CD4-positive, alpha-beta T cell treated with Interleukin-10 for 1 hour (primary cell): ENCODE data around the gene FKBP5.
"Not testable (repeated sequence)": the region's sequence is repeated elsewhere in the genome, so short reads cannot be mapped to it uniquely, and the experiment has no call there.

Experiments
- DNase-seq: peaks from one replicate; pipeline ENCODE4 v3.0.0-alpha.2; 2020

FKBP5 gene

DNA sequence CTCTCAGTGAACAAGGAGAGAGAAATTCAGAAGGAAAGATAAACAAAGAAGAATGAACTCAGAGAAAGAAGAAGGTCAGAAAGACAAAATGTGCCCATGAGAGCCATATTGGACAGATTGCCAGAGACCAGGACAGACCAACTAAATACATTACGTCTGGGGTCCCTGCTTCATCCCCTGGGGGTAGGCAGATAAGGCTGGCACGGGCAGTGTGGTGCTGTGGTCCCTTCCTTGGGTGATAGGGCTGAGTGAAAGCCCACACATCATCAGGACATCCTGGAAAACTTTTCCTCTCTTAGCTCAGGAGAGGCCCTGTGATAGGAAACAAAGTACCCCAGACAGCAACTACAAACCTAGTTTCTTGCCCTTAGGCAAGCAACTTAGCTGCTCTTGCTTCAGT, 34.9 kb upstream of the FKBP5 start:
- DNase-seq: no peak

DNA sequence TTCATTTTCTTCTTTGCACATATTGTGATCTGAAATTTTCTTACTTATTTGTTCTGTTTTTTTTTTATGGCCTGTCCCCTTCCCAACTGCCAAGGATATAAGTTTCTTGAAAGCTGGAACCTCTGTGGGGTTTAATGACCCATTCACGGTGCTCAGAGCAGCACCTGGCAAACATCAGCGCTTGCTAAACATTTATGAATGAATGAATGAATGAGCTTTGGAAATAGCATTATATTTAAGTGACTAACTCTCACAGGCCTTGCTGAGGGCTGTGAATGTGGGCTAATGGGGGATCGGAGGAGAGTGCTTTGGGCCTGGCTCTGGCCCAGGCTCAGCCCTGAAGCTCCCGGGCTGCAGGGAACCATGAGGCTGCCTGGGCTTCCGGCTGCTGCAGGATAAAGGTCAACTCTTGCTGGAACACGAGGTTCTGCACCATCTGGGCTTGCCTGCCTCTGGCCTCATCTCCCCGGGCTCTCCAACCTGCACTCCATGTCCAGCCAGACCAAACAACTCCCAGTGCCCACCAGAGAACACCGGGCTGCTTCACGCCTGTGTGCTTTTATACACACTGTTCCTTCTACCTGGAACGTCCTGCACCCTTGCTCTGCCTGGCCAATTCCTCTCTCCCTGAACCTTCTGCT, 33.5 kb upstream of the FKBP5 start:
- no peak for DNase-seq

DNA sequence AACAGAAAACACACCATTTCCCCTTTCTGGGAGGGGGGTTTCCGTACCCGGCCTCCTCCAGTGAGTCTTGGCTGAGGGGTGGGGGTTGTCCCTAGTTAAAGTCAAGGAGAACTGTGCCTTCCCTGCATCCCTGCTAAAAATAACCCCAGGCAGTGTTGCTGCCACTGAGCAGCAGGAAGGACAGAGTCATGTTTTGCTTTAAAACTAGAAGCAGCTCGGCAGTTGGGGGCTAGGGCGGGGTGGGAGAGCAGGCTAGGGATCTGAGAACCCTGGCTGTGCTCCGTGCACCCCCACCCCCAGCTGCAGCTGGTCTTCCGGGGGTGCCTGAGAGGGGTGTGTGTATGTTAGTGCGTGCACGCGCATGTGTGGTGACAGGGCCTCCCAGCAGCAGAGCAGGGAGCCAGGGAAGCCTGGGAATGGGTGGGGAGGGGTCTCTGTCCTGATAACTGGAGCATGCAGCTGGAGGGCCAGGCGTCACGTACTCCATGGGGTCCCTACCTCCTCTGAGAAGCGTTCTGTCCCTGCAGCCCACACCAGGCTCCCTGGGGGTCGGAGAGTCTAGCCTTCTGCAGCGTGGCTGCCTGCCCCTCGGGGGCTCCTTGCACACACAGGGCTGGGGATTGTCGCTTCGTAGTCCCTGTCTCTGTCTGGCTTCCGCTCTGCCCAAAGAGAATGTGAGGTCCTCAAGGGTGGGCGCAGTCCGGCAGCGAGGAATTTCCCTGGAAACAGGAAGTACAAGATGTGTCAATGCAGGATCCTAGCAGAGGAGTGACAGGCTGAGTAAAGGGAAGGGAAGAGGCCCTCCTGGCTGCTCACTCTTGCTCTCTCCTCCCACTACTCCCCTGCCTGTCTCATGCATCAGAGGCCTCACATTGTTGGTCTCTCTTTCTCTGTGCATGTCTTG, 31.4 kb upstream of the FKBP5 start:
- DNase-seq: peak; percentile 37

DNA sequence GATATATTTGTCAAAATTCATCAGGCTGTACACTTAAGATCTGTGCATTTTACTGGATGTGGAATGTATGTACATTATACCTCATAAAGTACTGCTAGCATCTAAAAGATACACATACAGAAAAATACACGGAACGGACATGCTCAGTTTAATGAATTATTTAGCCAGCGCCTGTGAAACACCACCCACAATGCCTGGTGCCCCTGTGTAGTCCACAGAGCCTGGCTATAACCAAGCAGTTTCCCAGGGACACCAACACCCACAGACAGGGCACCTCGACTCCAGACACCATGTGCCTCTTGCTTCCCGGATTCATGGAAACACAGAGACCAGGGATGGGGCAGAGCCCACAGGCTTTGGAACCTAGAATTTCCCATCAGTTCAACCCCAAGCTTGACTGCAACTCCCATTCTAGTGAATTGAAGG, 30.7 kb upstream of the FKBP5 start:
- no peak for DNase-seq

DNA sequence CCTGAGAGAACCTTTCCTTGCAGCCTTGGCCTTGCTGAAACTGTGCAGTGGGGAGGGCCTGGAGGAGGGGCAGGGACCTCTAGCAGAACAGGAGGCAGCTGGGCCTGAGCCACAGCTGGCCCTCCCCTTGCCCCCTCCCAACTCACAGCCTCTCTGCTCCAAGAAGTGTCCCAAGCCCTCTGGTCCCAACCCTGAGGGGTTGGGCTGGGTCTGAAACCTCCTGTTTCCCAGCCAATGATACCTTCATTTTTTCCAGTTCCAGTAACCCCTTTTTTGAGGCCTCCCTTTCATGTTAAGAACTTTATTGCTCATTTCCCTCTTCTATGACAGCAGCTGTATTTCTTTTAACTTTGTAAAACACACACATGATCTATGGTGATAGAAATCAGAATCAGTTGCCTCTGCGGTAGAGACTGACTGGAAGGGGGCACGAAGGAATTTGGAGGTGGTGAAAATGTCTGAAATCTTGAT, 30.2 kb upstream of the FKBP5 start:
- DNase-seq: no peak

DNA sequence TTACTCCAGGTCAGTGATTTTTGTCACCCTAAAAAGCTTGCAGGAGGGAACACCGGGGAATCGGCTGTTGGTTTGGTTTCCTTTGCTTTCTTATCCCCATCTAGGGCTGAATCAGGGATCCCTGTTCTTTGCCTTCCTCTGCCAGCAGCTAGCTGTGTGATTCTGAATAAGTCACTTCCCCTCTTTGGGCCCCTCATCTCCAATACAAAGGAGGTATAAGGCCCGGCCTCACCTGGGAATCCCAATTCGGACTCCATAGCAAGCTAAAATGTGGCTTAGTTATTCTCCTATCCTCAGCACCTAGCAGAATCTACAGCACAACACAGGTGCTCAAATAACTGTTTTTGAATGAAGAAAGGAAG, 29.6 kb upstream of the FKBP5 start:
- DNase-seq: no peak

DNA sequence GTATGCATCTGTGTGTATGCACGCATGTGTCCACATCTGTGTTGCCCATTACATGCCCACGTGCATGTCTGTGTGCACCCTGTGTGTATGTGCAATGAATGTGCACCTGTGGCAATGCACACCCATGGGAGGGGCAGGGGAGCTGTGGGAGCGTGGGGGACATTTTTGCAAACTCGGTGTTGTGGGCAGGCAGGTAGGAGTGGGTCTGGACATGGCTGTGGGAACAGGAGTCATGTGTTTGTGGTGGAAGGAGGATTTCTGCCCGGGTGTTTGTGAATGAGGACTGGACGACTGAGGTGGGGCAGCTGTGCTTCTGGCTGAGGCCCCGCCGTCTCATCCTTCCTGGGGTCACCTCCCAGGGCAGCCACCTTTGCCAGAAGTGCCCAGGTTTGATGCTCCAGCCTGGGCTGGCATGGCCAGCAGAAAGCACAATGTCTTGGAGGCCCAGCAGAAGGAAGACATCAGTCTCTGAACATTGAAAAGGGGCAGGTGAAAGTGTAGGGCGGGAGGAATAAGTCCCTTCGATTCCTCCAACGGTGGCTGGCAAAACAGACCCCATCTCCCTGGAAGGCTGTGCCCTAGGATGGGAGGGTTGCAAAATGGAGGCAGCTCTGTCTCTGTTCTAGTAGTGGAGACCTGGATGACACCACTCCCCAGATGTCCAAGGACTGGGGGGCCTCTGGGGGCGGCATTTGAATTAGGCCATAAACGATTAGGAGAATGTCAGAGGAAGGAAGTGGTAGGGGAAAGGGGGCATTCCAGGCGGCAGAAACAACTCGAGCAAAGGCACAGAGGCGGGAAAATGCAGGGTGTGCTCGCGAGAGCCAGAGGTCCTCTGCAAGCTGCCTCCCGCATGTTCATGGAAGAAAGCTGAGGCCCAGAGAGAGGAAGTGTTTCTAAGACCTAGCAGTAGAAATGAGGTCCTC, 29.0 kb upstream of the FKBP5 start:
- no peak for DNase-seq

DNA sequence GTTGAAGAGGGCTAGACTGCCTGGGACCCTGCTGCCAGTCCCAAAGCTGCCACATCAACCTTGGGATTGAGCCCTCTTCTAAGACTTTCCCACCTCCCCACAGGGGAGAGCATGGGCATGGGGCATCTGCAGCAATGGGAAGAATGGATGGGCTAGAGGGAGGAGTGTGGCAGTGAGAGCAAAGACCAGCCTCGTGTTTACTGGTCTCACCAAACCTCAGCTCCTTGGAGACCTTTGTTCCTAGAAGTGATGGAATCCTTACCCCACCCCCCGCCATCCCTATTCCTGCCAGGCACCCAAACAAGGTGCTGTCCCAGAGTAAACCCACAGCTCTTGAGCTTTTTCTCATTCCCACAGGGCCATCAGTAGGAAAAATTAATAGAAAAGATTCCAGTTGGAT, 28.1 kb upstream of the FKBP5 start:
- DNase-seq: no peak

DNA sequence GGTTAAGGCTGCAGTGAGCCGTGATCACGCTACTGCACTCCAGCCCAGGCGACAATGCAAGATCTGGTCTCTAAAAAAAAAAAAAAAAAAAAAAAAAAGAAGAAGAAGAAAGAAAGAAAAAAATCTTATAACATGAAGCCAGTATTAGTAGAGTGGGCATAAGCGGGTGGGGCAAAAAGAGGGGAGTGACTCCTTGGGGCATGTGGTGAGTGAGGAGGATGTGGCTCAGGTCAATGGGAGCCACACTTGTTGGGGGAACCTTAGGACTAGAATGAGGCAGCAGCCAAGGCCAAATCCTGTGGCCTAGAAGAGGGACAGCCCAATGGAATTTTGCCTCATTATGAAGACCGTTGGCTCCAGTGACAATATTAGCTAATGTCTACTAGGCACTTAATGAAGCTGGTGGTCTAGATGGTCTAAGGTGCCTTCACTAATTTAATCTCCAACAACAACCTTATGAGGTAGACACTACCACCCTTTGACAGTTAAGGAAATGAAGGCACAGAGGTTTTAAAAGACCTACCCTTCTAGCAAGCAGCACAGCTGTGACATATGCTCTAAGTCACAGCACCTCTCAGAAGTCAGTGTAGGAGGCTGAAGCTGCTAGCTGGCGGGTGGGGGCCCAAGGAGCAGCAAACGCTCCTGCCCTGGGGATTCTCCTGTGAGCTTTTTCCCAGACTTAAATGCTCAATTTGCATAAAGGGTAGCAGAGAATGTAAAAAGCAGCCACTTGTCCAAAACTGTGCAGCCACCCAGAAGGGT, 24.5 kb upstream of the FKBP5 start:
- no peak for DNase-seq

DNA sequence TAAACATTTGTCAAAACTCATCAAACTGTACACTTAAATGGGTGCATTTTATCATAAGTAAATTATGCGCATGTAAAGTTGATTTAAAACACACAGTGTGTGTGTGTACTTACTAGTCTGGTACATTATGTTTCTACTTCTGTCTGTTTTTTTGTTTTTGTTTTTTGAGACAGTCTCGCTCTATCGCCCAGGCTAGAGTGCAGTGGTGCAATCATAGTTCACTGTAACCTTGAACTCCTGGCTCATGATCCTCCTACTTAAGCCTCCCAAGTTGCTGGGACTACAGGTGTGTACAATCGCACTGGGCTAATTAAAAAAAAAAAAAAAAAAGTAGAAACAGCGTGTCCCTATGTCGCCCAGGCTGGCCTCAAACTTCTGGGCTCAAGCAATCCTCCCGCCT, 23.0 kb upstream of the FKBP5 start:
- no peak for DNase-seq

DNA sequence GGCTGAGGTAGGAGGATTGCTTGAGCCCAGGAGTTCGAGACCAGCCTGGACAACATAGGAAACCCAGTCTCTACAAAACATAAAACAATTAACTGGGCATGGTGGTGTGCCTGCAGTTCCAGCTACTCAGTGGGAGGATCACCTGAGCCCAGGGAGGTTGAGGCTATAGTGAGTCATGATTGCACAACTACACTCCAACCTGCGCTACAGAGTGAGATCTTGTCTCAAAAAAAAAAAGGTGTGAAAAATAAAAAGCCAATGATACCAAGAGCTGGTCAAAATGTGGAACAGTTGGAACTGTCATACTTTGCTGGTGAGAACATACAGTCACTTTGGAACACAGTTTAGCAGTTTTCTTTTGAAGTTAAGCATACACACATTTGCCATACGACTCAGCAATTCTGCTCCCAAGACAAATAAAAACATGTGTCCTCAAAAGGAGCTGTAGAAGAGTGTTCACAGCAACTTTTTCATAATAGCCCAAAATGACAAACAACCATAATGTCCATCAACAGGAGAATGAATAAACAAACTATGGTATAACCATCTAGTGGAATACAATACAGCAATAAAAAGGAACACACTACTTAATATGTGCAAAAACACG, 21.6 kb upstream of the FKBP5 start:
- no peak for DNase-seq

DNA sequence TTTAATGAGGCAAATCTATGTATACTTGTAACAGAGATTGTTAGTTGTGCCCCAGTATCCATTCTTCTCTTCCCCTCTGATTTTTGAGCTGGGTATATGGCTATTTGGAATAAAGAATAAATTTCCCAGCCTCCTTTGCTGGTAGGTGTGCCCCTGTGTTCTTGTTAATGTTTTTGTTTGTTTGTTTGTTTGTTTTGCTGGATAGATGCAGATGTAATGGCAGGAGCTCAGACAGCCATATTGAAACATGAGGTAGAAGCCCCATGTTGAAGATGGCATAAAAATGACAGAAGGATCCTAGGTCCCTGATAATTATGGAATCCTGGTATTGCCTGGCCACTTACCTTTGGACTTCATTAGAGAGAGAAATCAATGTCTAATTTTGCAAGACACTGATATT, 19.9 kb upstream of the FKBP5 start:
- DNase-seq: no peak

DNA sequence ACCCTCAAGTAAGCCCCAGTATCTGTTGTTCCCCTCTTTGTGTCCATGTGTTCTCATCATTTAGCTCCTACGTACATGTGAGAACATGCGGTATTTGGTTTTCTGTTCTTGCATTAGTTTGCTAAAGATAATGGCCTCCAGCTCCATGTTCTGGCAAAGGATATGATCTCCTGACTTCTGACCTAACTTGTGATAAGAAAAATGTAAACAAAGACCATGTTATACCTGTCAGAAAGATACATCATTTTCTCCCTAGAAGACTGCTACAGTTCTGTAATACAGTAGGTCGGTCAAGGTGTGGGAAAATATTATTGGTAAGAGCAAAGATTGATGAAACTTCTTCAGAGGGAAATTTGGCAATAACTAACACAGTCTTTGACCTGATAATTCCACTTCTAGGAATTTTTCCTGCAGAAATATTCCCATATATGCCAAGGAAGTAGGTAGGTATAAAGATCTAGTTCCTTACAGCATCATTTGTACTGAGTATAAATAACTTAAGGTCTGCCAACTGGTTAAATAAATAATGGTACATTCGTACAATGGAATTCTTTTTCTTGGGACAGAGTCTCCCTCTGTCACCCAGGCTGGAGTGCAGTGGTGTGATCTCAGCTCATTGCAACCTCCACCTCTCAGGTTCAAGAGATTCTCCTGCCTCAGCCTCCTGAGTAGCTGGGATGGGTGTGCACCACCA, 19.1 kb upstream of the FKBP5 start:
- no peak for DNase-seq

DNA sequence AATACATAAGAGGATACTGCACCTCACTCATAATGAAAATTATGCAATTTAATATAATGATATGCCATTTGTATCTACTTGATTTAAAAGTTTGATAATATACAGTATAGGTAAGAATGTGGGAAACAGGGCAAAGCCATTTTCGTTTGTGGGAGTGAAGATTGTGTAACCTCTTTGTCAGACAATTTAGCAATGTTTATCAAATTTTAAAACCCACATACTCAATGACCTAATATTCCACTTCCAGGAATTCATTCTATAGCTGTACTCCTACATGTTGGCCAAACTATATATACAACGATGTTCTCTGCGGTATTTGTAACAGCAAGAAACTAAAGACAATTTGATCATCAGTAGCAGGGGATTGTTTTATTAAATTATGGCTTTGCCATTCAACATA, 17.8 kb upstream of the FKBP5 start:
- no peak for DNase-seq

DNA sequence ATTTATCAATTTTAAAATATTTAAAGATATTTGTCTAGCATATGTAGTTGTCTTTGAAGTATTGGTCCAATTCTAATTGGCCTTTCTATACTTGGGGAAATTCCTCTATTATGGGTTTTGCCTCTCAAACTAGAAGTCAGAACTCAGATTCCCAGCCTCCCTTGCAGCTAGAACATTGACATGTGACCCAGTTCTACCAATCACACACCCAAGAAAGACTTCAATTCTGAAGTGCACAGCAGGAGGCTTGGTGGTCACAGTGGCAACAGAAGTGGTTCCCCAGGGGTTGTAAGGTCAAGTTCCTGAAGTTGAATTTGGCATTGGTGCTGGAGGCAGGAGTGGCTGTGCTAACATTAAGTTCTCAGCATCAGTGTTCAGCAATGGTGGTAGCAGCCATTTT, 14.8 kb upstream of the FKBP5 start:
- DNase-seq: no peak

DNA sequence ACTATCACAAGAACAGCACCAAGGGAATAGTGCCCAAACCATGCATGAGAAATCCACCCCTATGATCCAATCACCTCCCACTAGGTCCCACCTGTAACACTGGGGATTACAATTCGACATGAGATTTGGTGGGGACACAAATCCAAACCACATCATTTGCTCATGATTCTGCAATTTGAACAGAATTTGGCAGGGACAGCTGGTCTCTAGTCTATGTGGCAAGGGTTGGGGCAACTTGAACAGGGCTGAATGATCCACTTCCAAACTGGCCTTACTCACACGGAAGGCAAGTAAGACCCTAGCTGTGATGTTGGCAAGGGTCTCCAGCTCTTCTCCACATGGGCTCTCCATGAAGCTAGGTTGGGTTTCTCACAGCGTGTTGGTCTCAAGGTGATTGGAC, 10.1 kb upstream of the FKBP5 start:
- no peak for DNase-seq

DNA sequence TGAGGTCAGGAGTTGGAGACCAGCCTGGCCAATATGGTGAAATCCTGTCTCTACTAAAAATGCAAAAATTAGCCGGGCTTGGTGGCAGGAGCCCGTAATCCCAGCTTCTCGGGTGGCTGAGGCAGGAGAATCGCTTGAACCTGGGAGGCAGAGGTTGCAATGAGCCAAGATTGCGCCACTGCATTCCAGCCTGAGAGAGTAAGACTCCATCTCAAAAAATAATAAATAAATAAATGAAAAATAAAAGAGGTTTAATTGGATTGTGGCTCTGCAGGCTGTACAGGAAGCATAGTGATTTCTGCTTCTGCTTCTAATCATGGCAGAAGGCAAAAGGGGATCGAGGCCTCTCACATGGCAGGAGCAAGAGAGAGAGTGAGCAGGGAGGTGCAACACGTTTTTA, 9.7 kb upstream of the FKBP5 start:
- not testable (repeated sequence) for DNase-seq

DNA sequence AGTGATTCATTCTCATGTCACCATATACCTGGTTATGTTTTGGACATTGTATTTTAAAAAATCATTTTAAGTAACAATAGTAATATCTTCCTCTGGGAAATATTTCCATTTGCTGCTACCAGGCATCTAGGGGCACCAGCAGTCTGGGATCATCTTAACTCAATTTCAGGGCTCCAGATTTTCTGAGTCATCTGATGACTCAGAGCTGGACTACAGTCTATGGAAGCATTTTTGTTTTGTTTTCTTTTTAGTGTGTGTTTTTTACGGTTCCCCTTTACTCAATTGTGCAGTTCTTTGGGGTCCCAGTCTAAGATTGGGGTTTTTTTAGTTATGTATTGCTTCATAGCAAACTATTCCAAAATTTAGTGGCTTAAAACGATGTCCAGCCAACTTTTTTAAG, 5.7 kb upstream of the FKBP5 start:
- no peak for DNase-seq

DNA sequence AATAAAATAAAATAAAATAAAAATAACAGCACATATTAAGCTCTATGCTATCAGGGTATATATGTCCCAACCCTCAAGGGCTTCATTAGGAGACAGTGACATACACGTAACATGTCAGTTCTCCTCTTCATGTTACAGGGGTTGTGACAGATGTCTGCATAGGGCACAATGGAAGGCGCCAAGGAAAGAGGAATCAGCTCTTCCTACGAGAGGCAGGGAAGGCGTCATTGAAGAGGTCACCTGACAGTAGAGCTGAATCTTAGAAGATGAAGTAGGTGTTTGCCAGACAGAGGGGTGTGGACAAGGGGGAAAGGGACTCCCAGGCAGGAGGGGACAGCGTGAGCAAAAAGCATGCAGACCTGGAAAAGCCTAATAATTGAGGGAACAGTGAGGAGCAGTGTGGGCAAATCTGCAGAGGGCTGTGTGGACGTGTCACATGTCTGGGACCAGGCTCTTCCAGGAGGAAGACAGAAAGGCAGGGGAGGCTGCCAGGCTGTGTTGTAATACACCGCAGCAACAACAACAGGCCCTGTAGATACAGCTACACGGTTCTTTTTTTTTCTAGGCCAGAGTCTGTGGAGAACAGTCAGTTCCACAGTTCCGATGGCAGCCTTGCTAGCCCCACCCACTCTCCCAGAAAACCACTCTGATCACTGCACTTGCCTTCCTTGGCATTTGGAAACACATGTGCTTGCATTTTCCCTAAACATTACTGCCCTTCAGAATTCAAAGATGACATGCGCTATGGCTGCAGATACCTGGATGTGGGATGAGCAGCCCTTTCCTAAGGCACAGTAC, 2.5 kb upstream of the FKBP5 start:
- DNase-seq: no peak

DNA sequence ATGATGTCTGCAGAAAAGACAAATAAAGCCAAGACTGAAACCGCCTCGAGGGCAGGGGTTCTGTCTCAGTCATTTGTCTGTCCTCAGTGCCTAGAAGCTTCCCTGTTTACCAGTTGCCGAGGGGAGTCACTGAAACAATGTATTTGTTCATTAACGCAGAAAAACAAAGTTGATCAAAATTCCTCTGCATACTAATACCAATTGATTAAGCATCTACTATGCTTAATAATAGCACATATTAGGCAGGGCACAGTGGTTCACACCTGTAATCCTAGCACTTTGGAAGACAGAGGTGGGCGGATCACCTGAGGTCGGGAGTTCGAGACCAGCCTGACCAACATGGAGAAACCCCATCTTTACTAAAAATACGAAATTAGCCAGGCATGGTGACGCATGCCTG, 1.8 kb upstream of the FKBP5 start:
- no peak for DNase-seq

DNA sequence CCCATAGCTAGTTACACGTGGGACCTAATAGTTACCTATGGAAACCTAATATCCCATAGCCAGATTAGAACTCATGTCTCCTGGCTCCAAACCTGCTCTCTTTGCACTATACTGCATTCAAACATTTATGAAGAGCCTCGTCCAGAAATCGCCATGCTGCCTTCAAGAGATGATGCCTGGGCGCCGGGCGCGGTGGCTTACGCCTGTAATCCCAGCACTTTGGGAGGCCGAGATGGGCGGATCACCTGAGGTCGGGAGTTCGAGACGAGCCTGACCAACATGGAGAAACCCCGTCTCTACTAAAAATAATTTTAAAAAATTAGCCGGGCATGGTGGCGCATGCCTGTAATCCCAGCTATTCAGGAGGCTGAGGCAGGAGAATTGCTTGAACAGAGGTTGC, 1.3 kb upstream of the FKBP5 start:
- not testable (repeated sequence) for DNase-seq
